ENCODE results near the gene RARRES2. TPM values are rescaled to one million over a fixed set of nuclear protein-coding genes. Genes with fewer than 3 reads are reported as not detected.

RARRES2 gene
- total RNA-seq, 1 experiment from 2014 or later, result not detected

- Histone ChIP-seq H3K9me3 (no peaks in the 10 kb centered on the region), H3K4me3 (peak within 1 kb of the TSS; percentile 67), H3K27me3 (no peaks in the 10 kb centered on the region), H3K36me3 (peaks cover 2% of the 10 kb centered on the region)
- DNase-seq, result peak; percentile 93
These were observed 37.5 kb upstream of the RARRES2 start, which contains the start of gene ZNF775 for GRCh38 chr7:150378853-150379440. ZNF775 (plus strand) TSS chr7:150379330; CDS start chr7:150388471, 9,141 bp downstream.

- peak overlapping the region; percentile 67 for H3K4me3 ChIP-seq
- H3K36me3 ChIP-seq, result peaks cover 2% of the 10 kb centered on the region
- no peaks in the 10 kb centered on the region for H3K9me3 ChIP-seq
- peak; percentile 73 for DNase-seq
- H3K27me3 ChIP-seq, result no peaks in the 10 kb centered on the region
These were observed 36.9 kb upstream of the RARRES2 start for GRCh38 chr7:150378115-150378852.

GRCh38 chr7:150377635-150378034 is 36.2 kb upstream of the RARRES2 start:
- H3K36me3 ChIP-seq, result peaks cover 2% of the 10 kb centered on the region
- DNase-seq, result no peak
- no peak overlapping the region for H3K4me3 ChIP-seq
- H3K9me3 ChIP-seq, result no peaks in the 10 kb centered on the region
- no peaks in the 10 kb centered on the region for H3K27me3 ChIP-seq

GRCh38 chr7:150377196-150377595 is 35.8 kb upstream of the RARRES2 start:
- H3K9me3 ChIP-seq, result no peaks in the 10 kb centered on the region
- DNase-seq, result no peak
- no peak overlapping the region for H3K4me3 ChIP-seq
- H3K36me3 ChIP-seq, result peaks cover 2% of the 10 kb centered on the region
- no peaks in the 10 kb centered on the region for H3K27me3 ChIP-seq

GRCh38 chr7:150376560-150376959 is 35.1 kb upstream of the RARRES2 start:
- peaks cover 2% of the 10 kb centered on the region for H3K36me3 ChIP-seq
- no peak for DNase-seq

GRCh38 chr7:150375662-150376521 is 34.5 kb upstream of the RARRES2 start:
- Histone ChIP-seq H3K9me3 (no peaks in the 10 kb centered on the region), H3K36me3 (peaks cover 2% of the 10 kb centered on the region), H3K27me3 (no peaks in the 10 kb centered on the region), H3K4me3 (no peak overlapping the region)
- no peak for DNase-seq

More at GRCh38 chr7:150376560-150376959, 35.1 kb upstream of the RARRES2 start:
- H3K27me3 ChIP-seq, result no peaks in the 10 kb centered on the region
- H3K9me3 ChIP-seq, result no peaks in the 10 kb centered on the region
- H3K4me3 ChIP-seq, result no peak overlapping the region

- Histone ChIP-seq H3K9me3 (no peaks in the 10 kb centered on the region), H3K4me3 (no peak overlapping the region), H3K27me3 (no peaks in the 10 kb centered on the region), H3K36me3 (peaks cover 2% of the 10 kb centered on the region)
- DNase-seq, result no peak
These were observed 33.0 kb upstream of the RARRES2 start for GRCh38 chr7:150374472-150374871.

- no peak overlapping the region for H3K4me3 ChIP-seq
- no peaks in the 10 kb centered on the region for H3K9me3 ChIP-seq
- H3K36me3 ChIP-seq, result peaks cover 2% of the 10 kb centered on the region
- no peak for DNase-seq
- H3K27me3 ChIP-seq, result no peaks in the 10 kb centered on the region
These were observed 32.6 kb upstream of the RARRES2 start for GRCh38 chr7:150374026-150374425.

GRCh38 chr7:150373049-150373801 is 31.8 kb upstream of the RARRES2 start:
- H3K4me3 ChIP-seq, result no peak overlapping the region
- no peaks in the 10 kb centered on the region for H3K9me3 ChIP-seq
- no peaks in the 10 kb centered on the region for H3K27me3 ChIP-seq
- H3K36me3 ChIP-seq, result peaks cover 2% of the 10 kb centered on the region
- DNase-seq, result no peak

GRCh38 chr7:150372271-150373048 is 31.0 kb upstream of the RARRES2 start:
- peaks cover 2% of the 10 kb centered on the region for H3K36me3 ChIP-seq
- no peak for DNase-seq
- no peak overlapping the region for H3K4me3 ChIP-seq
- no peaks in the 10 kb centered on the region for H3K27me3 ChIP-seq
- H3K9me3 ChIP-seq, result no peaks in the 10 kb centered on the region

GRCh38 chr7:150371996-150372270 is 30.5 kb upstream of the RARRES2 start:
- DNase-seq, result no peak
- Histone ChIP-seq H3K27me3 (no peaks in the 10 kb centered on the region), H3K9me3 (no peaks in the 10 kb centered on the region), H3K36me3 (peaks cover 2% of the 10 kb centered on the region), H3K4me3 (no peak overlapping the region)

- no peak overlapping the region for H3K4me3 ChIP-seq
- DNase-seq, result no peak
These were observed 29.9 kb upstream of the RARRES2 start for GRCh38 chr7:150371131-150371995.

GRCh38 chr7:150370612-150371071 is 29.2 kb upstream of the RARRES2 start:
- no peaks in the 10 kb centered on the region for H3K27me3 ChIP-seq
- no peak overlapping the region for H3K4me3 ChIP-seq
- H3K36me3 ChIP-seq, result peaks cover 2% of the 10 kb centered on the region
- H3K9me3 ChIP-seq, result no peaks in the 10 kb centered on the region
- no peak for DNase-seq

More at GRCh38 chr7:150371131-150371995, 29.9 kb upstream of the RARRES2 start:
- Histone ChIP-seq H3K9me3 (no peaks in the 10 kb centered on the region), H3K27me3 (no peaks in the 10 kb centered on the region), H3K36me3 (peaks cover 2% of the 10 kb centered on the region)

GRCh38 chr7:150369748-150370501 is 28.5 kb upstream of the RARRES2 start:
- H3K27me3 ChIP-seq, result no peaks in the 10 kb centered on the region
- DNase-seq, result no peak
- H3K36me3 ChIP-seq, result peaks cover 2% of the 10 kb centered on the region
- H3K4me3 ChIP-seq, result peak overlapping the region; percentile 74
- no peaks in the 10 kb centered on the region for H3K9me3 ChIP-seq
